PFSK-1 (cell line): Measurements from ENCODE around the gene ATP13A3.

Experiments used
- FOXP2 ChIP-seq: optimal IDR thresholded peaks from 2 replicates; pipeline ENCODE3; 2011; ENCODE audit warnings: borderline replicate concordance, control low read depth, inconsistent platforms; ENCODE audit not compliant: insufficient read depth; ENCODE audit errors: extremely low read length, extremely low read depth
- POLR2AphosphoS5 ChIP-seq: IDR thresholded peaks from 2 replicates; pipeline ENCODE4 v1.6.1; 2012; ENCODE audit warnings: low read depth, mild to moderate bottlenecking, control low read depth, low read length, moderate library complexity
- SIN3A ChIP-seq: IDR thresholded peaks from 2 replicates; pipeline ENCODE4 v1.6.1; 2012; ENCODE audit warnings: mild to moderate bottlenecking, low read length, moderate library complexity, borderline replicate concordance; ENCODE audit not compliant: insufficient read depth
- TAF1 ChIP-seq: IDR thresholded peaks from 2 replicates; pipeline ENCODE4 v1.6.1; 2012; ENCODE audit warnings: low read length, control low read depth, borderline replicate concordance; ENCODE audit not compliant: insufficient read depth
- TF ChIP-seq, protein P1 (sequence below), 2 experiments: IDR thresholded peaks; 2 replicates each; pipeline versions ENCODE4 v1.6.1 to v1.8.0; 2011 to 2012; ENCODE audit warnings: low read depth in 2 of 2, low read length in 2 of 2, control low read depth in 1 of 2, inconsistent platforms in 1 of 2, mild to moderate bottlenecking in 1 of 2, moderate library complexity in 1 of 2; ENCODE audit not compliant: insufficient read depth in 1 of 2

Gene ATP13A3

DNA sequence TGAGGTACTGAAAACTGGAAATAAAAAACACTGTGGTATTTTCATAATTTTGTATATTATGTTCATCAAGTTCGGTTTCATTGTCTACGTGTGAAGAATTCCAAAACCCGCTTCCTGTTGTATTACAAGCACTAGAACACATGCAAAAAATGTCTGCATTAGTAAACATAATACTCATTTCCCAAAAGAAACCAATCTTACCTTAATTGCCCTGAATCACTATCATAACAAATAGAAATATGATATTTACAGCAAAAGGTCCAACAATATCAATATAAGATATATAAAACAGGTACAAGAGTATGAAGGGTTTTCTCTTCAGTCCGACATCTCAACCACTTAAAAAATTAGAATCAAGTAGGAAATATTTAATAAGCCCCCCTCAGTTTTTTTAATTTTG is 61.4 kb downstream of the ATP13A3 start:
- no peak for TF ChIP-seq FOXP2

DNA sequence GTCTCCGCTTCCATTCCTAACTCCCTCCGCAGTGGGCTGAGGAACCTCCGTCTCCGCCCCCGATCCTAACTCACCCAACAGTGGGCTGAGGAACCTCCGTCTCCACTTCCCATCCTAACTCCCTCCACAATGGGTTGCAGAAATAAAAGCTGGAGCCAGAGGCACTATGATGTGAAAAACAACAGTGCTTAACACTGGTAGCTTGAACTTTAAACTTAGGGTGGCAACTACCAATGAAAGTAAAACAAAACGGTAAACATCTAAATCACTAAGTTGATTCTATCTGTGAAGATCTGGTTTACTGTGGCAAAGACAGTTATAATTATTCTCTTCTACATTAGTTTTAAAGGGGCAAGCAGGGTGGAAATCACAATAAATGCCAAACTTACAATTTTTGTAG is 61.8 kb downstream of the ATP13A3 start:
- TF ChIP-seq, protein P1, sequence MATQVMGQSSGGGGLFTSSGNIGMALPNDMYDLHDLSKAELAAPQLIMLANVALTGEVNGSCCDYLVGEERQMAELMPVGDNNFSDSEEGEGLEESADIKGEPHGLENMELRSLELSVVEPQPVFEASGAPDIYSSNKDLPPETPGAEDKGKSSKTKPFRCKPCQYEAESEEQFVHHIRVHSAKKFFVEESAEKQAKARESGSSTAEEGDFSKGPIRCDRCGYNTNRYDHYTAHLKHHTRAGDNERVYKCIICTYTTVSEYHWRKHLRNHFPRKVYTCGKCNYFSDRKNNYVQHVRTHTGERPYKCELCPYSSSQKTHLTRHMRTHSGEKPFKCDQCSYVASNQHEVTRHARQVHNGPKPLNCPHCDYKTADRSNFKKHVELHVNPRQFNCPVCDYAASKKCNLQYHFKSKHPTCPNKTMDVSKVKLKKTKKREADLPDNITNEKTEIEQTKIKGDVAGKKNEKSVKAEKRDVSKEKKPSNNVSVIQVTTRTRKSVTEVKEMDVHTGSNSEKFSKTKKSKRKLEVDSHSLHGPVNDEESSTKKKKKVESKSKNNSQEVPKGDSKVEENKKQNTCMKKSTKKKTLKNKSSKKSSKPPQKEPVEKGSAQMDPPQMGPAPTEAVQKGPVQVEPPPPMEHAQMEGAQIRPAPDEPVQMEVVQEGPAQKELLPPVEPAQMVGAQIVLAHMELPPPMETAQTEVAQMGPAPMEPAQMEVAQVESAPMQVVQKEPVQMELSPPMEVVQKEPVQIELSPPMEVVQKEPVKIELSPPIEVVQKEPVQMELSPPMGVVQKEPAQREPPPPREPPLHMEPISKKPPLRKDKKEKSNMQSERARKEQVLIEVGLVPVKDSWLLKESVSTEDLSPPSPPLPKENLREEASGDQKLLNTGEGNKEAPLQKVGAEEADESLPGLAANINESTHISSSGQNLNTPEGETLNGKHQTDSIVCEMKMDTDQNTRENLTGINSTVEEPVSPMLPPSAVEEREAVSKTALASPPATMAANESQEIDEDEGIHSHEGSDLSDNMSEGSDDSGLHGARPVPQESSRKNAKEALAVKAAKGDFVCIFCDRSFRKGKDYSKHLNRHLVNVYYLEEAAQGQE (IDR thresholded peaks at IDR 0.05; ENCODE audit: insufficient read depth in 1 of 2, low read depth in 2 of 2, low read length in 2 of 2): no peak

DNA sequence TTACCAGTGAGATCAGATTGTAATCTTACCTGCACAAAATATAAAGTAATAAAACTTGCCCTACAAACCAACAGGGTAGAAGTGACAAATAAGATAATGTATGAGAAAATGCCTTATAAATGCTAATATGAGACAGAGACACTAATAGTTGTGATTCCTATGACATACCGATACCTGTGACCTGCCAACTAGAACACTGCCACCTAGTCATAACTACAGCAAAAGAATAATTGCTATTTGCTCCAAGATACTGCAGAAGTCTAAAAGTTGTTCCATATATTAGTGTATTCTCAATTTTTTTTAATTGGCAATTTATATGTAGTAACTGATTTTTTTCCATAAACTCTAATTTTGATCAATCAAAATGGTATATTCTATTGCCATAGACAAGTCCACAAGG is 62.4 kb downstream of the ATP13A3 start:
- no peak for TF ChIP-seq TAF1
- TF ChIP-seq, protein P1 (IDR thresholded peaks at IDR 0.05; ENCODE audit: insufficient read depth in 1 of 2, low read depth in 2 of 2, low read length in 2 of 2): no peak
- no peak for TF ChIP-seq SIN3A
- no peak for TF ChIP-seq POLR2AphosphoS5
- no peak for TF ChIP-seq FOXP2

DNA sequence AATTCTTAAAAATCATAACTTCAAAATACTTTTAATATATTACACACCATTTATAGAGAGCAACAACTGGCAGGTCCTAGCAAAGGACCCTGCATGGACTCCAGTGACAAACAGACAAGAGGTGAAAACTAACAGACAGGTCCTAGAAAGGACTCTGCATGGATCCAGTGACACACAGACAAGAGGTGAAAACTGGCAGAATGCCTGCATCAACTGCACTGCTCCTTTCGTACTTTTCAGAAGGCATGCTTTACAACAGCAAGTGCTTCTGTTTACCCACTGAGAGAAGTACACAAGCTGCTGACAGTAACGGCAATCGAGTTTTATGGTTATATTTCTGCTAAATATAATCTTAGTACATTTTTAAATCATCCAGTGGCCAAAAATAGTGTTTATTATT is 63.5 kb downstream of the ATP13A3 start:
- TF ChIP-seq, protein P1 (IDR thresholded peaks at IDR 0.05; ENCODE audit: insufficient read depth in 1 of 2, low read depth in 2 of 2, low read length in 2 of 2): no peak
- TF ChIP-seq SIN3A: no peak
- TF ChIP-seq FOXP2: no peak
- TF ChIP-seq TAF1: no peak
- no peak for TF ChIP-seq POLR2AphosphoS5

DNA sequence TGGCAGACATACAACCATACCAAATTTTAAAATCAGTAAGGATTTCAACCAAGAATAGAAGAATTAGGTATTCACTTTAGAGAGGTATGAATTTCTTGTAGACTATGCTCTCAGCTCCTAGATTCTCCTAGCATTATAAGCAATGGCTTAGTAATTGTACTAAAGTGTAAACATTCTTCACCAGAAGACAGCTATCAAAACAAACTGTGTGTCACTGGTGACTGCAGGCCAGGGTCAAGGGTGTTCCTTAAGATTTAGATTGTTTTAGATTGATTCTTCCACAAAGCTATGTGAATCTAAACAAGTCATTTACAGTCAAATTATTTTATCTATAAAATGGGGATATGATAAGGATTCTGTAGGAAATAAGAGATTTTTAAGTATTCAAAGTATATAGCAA is 64.6 kb downstream of the ATP13A3 start:
- TF ChIP-seq TAF1: no peak
- TF ChIP-seq, protein P1 (IDR thresholded peaks at IDR 0.05; ENCODE audit: insufficient read depth in 1 of 2, low read depth in 2 of 2, low read length in 2 of 2): no peak
- no peak for TF ChIP-seq FOXP2

DNA sequence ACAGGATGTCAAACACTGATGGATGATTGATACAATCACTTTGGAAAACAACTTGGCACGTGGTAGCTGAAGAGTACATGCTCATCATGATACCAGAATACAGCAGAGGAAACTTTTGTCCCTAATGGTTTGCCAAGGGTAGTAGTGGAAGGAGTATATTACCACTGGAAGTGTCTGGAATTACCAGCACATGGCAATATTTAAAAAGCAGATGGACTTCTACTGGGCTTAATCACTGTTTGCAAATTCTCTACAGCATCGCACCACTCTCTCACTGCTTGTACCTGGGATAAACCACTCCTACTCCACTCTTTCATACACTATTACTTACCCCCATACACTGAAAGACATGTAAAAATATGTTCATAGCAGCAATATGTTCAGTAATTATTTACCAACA is 68.1 kb downstream of the ATP13A3 start:
- TF ChIP-seq POLR2AphosphoS5 (no peak), TAF1 (no peak), SIN3A (no peak)
- TF ChIP-seq, protein P1 (IDR thresholded peaks at IDR 0.05; ENCODE audit: insufficient read depth in 1 of 2, low read depth in 2 of 2, low read length in 2 of 2): no peak
